GM21447 (cell line): ENCODE data around the gene FAM3D.
"Not testable (repeated sequence)": the region's sequence is repeated elsewhere in the genome, so short reads cannot be mapped to it uniquely, and the experiment has no call there.

Experiments used
- ATAC-seq: cut with Tn5 transposase; IDR thresholded peaks from one replicate; pipeline ENCODE4 v1.9.1; 2021; ENCODE audit not compliant: unreplicated experiment

Gene FAM3D

GRCh38 chr3:58683466-58683865, 16.9 kb upstream of the FAM3D start:
- no peak for ATAC-seq

GRCh38 chr3:58683001-58683458, 16.5 kb upstream of the FAM3D start:
- ATAC-seq, result no peak

GRCh38 chr3:58681863-58682262, 15.3 kb upstream of the FAM3D start:
- ATAC-seq, result no peak

- no peak for ATAC-seq
Measured at GRCh38 chr3:58680879-58681525, 14.4 kb upstream of the FAM3D start.

- no peak for ATAC-seq
Measured at GRCh38 chr3:58679974-58680666, 13.5 kb upstream of the FAM3D start.

- no peak for ATAC-seq
Measured at GRCh38 chr3:58679446-58679845, 12.9 kb upstream of the FAM3D start.

- not testable (repeated sequence) for ATAC-seq
Measured at GRCh38 chr3:58678177-58678970, 11.8 kb upstream of the FAM3D start.

- ATAC-seq, result no peak
Measured at GRCh38 chr3:58672880-58673279, 6.3 kb upstream of the FAM3D start.

- ATAC-seq, result no peak
Measured at GRCh38 chr3:58672451-58672850, 5.9 kb upstream of the FAM3D start.

GRCh38 chr3:58670506-58671135, 4.0 kb upstream of the FAM3D start:
- ATAC-seq, result no peak

GRCh38 chr3:58668247-58668646, 1.7 kb upstream of the FAM3D start:
- no peak for ATAC-seq

GRCh38 chr3:58667704-58668103, 1.1 kb upstream of the FAM3D start:
- ATAC-seq, result no peak

GRCh38 chr3:58667229-58667628, 655 bp upstream of the FAM3D start:
- no peak for ATAC-seq

- no peak for ATAC-seq
Measured at GRCh38 chr3:58665405-58665804, 1.2 kb downstream of the FAM3D start.

- no peak for ATAC-seq
Measured at GRCh38 chr3:58664611-58665010, 2.0 kb downstream of the FAM3D start.

GRCh38 chr3:58661836-58662420, 4.6 kb downstream of the FAM3D start:
- no peak for ATAC-seq

GRCh38 chr3:58660998-58661397, 5.6 kb downstream of the FAM3D start:
- no peak for ATAC-seq

- ATAC-seq, result no peak
Measured at GRCh38 chr3:58659051-58659675, 7.4 kb downstream of the FAM3D start.

- no peak for ATAC-seq
Measured at GRCh38 chr3:58658508-58658907, 8.1 kb downstream of the FAM3D start.

- ATAC-seq, result no peak
Measured at GRCh38 chr3:58657571-58658141, 8.9 kb downstream of the FAM3D start.
